Activated gamma-delta T cell treated with Interleukin-2 at 50 U/mL for 16 hours (primary cell): Measurements from ENCODE around the gene C2CD3.

Source experiments
- DNase-seq: peaks from one replicate; pipeline ENCODE4 v3.0.0-alpha.2; 2020

Gene C2CD3

DNA sequence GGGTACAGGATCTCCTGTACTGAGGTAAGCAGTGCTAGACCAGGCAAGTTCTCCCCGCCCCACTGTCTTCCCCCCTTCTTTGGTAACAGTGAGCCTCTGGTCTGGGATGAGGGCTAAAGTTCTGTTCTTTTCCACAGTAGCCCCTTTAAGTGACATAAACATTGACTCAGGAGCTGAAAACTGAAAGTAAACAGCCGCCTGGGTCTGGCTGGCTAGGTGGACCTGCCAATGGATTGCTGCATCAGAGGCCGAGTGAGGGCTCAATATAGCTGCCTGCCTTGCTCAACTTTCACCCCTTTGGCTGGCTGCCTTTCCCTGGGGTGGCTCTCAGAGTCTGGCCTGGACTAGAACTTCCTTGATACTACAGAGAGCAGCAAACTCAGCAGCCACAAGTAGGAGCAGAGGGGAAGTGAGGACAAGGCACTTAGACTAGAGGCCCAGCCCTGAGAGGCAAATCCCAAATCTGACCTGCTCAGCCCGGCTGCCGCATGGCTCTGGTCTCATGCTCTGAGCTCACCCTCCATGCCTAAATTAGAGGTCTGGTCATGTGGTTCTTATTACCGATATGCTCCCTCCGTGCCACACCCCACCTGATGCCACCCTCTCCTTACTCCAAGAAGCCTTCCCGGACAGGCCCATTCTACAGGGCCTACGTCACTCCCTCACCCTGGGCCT lies 152.3 kb downstream of the C2CD3 start:
- DNase-seq = no peak

- DNase-seq = no peak
Observed at GRCh38 chr11:74017631-74018030, 153.2 kb downstream of the C2CD3 start.

DNA sequence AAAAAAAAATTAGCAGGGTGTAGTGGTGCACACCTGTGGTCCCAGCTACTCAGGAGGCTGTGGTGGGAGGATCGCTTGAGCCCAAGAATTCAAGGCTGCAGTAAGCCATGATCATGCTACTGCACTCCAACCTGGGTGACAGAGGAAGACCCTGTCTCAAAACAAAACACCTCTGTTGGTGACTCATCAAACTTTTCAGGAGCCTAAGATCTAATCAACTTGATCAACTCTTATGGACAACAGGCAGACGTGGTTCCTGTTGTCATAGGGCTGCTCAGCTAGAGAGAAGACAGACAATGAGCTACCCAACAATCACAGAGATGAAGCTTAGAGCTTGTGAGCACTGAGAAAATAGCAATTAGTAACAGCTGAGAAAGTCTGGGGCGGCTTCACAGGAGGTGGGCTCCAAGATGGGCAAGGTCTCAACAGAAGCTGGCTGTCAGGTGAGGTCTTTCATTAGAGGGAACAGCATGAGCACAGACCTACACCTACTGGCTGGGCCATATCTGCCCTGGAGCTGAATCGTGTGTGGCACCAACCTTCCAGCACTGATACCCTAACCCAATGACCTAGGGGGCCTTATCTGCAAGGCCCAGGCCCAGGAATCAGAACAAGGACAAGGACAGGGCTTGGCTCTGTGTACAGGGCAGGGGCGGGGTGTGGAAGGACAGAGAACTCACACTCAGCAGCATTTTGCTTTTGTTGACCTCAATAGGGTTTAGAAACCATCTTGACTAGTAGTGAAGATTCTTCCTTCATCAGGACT lies 154.7 kb downstream of the C2CD3 start:
- DNase-seq = no peak

GRCh38 chr11:74014880-74015279 lies 155.9 kb downstream of the C2CD3 start:
- no peak for DNase-seq

DNA sequence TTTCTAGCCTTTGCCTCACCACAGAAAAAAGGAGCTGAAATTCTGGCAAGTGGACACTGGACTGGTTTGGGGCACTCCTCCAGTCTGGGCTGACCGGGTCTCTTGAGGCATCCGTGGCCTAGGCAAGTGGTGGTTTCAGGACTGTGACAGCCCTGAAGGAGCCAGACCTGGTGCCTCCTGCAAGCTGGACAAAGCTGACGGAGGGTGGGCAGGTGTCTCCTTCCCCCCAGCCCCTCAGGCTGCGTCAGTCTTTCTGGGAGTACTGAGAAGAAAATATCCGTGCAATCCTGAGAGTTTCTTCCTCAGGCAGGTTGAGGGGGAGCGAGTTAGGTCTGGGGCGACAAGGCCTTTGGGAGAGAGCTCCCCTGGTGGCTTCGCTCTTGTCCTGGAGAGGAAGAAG lies 157.7 kb downstream of the C2CD3 start:
- no peak for DNase-seq

DNA sequence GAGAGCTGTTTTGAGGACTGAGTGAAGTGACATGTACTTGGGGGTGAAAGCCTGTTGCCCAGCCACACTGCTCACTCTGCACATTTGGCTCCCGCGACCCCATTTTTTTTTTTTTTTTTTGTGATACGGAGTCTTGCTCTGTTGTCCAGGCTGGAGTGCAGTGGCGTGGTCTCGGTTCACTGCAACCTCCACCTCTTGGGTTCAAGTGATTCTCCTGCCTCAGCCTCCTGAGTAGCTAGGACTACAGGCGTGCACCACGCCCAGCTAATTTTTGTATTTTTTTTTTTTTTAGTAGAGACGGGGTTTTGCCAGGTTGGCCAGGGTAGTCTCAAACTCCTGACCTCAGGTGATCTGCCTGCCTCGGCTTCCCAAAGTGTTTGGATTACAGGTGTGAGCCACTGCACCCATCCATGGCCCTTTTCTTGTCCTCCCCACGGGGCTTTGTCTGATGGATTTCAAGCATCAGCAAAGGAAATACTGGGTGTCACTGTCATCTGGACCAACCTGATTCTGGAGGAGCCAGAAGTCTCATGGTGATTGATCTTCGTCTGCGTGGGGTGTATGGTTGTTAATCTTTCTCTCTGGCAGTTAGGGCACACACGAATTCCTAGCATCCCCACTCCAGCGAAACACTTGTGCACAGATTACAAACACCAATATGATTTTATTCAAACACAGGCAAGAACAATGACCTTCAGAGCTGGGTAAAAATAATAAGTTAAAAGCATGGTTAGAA lies 158.6 kb downstream of the C2CD3 start:
- no peak for DNase-seq

DNA sequence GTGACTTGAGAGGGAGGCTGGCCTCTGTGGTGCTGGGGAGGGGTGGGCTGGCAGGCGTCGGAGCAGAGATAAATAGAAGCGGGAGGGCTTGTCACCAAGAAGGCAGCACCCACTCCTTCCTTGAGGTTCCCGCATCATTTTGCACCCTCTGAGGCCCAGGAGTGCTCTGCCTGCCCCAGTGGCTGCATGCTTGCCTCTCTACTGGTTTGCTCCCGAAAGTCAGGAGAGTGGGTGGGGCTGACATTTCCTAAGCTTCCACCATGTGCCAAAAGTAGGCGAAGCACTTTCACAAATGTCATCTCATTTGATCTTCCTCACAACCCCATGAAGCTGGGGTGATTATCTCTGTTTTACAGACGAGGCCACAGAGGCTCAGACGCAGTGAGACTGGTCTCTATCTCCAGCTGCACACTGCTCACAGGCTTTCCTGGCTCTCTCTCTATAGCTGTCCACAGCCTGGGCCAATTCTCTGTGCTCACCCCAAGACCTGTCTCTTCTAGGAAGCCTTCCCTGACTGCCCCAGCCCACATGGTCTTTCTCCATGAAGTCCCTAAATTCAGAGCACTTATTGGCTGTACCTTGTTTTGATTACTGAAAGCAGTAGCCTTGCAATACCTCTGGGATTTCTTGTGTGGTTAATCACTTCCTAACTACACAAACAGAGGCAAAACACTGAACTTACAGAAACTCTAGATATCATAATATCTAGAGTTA lies 159.3 kb downstream of the C2CD3 start:
- no peak for DNase-seq

DNA sequence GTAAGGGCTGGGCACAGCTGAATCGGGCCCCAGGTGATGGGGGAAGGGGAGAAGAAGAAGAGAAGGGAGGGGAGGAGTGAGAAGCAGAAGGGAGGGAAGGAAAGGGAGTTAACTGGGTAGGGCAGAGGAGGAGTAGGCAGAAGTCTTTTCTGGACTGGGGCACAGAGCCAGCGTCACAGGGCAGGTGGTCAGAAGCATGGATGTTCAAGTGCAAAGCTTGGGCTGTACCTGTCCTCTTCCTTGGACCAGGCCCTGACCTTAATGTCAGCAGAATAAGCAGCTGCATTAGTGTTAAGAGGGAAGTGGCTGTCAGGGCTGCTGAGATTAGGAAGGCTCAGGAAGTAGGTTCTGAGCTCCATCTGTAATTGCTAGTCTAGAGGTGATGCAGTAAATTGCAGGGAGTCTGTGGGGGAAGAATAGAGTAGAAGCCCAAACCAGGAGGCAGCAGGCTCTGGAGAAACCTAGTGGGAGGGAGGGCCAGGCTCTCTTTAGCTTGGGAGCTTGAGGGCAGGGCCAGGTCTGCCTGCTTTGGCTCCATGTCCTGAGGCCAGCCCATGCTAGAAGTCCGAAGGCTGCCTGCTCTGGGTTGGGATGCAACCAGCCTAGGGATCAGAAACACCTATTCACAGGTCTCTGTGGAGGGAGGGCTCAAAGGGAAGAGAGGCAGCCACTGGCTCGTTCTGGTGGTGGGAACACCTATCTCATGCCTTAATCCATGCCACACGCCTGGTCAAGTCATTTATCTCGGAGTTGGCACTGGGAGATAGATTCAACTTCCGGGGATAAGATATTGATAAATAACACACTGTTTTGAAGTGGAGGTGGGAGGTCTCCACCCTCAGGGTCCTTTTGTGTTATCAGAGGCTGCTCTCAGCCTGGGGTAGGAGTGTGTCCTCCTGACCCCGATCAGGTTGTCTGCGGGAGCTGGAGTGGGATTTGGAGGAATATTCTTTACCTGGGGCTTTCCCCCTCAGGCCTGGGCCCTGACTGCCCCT lies 160.2 kb downstream of the C2CD3 start:
- DNase-seq = no peak

DNA sequence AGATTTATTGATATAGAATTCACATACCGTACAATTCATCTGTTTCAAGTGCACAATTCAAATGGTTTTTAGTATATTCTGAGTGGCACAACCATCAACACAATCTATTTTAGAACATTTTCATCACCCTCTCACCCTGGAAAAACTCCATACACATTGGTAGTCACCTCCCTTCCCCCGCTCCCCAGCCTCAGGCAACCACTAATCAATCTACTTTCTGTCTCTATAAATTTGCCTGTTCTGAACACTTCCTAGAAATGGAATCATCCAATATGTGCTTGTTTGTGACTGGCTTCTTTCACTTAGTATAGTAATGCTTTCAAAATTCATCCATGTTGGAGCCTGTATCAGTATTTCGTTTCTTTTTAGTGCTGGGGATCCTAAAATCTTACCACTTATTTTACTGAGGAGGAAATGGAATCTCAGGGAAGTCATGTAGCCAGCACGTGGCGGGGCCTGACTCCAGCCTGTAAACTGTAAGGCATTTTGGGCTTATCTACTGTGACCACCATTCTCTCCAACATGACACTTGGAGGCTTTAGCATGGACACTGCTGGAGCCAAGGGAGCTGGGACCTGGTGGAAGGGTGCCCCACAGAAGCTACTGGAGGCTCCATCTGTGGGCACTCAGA lies 161.0 kb downstream of the C2CD3 start:
- DNase-seq = no peak

DNA sequence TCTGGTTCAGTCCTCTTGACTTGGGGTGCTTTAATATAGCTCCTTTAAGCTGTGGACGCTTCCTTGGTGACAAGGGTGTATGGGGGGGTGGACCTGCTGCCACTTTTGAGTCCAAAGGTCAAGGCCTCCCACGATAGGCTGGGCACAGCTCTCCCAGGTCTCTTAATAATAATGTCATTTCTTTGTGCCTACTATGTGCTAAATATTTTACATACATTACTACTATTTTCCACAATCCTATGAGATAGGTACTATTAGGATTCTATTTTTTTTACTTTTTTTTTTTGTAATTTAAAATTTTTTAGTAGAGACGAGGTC lies 161.6 kb downstream of the C2CD3 start:
- no peak for DNase-seq

DNA sequence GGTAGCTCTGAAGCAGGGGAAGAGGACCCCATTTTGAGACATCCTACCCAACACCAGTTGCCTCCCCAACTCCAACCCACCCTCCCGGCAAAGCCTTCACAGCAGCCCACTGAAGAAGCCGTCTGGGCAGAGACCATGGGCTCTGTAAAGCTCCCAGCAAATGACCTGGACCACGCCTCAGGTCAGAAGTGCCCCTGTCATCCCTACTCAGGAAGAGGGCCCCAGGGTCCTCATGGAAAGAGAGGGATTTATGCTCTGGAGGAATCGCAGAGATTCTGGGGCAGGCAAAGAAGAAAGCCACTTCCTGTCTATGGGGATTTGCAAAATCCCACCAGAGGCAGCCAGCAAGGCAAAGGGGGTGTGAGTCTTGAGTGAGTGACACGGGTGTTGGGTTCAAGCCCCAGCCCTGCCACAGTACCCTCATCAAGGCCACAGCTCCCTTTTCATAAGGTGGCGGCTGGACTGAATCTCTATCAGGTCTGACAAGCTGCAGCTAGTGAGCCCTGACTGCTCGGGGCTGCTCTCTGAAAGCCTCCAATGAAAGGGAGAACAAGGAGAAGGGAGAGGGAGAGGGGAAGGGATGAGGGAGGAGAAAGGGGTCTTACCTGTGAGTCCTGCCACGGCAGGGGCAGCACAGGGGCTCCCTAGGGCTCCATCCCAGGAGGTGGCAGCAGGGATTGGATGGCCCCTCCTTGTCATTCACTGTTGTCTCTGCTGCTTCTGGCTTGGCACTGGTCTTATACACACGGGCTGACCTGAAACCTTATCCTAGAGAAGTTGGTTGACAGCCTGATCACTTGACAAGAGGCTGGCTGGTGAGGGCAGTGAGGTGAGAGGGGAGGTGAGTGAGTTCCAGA lies 162.2 kb downstream of the C2CD3 start, which contains the start of gene UCP3:
TSS of gene UCP3 (minus strand) at position 713 of the 857 bp plus-strand sequence. CDS start 2,043 bp downstream, outside the sequence.
- no peak for DNase-seq

DNA sequence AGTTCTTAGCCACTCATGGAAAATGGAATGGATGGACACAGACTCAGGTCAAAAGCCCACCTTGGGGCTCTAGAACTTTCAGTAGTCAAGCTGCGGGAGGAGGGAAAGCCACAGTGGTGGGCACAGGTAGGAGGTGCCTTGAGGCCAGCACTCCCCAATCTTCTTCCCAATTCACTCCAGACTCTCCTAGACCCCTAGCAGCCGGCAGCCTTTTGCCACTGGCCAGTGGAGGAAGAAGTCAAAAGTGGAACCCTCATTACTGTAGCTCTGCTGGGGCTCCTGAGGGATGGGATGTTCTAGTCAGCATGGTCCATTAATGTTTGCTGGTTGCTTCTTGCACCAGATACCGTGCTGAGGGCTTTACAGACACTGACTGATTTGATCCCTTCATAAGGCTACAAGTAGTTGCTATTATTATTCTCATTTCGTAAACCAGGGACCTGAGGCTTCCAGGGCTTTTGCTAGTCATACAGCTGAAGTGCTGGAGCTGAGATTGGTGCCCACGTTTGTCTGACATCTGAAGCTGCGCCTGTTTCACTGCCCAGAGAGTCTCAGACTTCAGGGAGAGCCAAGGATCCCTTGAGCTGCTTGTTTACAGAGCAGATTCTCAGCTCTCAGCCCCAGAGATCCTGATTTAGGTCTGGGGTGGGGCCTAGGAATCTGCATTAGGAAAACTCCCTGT lies 163.0 kb downstream of the C2CD3 start:
- DNase-seq = no peak

GRCh38 chr11:74006743-74007304 lies 164.0 kb downstream of the C2CD3 start:
- no peak for DNase-seq

DNA sequence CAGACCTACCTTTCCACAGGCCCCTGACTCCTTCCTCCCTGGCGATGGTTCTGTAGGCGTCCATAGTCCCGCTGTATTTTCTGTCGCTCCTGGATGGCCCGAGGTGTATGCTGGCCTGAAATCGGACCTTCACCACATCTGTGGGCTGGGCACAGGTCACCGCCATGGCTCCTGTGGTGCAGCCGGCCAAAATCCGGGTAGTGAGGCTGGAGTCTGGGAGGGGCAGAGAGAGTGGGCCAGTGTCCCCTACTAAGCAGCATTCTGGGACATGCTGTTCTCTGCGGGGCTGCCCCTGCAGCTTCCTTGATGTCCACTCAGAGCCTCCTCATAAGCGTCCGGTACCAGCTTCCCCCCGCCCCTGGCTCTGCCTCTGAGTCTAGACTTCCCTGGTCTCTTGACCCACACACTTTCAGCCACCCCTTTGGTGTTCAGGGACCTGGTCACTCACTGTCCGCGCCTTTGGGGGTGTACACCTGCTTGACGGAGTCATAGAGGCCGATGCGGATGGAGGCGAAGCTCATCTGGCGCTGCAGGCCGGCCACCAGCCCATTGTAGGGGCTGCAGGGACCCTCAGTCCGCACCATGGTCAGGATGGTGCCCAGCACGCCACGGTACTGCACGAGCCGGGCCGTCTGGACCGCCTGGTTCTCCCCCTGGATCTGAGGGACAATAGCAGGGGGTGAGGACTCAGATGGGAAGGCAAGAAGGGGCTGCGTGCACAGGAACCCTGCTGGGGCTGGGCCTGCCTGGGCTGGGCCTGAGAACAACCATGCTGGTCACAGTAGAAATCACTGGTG lies 164.9 kb downstream of the C2CD3 start:
- no peak for DNase-seq

DNA sequence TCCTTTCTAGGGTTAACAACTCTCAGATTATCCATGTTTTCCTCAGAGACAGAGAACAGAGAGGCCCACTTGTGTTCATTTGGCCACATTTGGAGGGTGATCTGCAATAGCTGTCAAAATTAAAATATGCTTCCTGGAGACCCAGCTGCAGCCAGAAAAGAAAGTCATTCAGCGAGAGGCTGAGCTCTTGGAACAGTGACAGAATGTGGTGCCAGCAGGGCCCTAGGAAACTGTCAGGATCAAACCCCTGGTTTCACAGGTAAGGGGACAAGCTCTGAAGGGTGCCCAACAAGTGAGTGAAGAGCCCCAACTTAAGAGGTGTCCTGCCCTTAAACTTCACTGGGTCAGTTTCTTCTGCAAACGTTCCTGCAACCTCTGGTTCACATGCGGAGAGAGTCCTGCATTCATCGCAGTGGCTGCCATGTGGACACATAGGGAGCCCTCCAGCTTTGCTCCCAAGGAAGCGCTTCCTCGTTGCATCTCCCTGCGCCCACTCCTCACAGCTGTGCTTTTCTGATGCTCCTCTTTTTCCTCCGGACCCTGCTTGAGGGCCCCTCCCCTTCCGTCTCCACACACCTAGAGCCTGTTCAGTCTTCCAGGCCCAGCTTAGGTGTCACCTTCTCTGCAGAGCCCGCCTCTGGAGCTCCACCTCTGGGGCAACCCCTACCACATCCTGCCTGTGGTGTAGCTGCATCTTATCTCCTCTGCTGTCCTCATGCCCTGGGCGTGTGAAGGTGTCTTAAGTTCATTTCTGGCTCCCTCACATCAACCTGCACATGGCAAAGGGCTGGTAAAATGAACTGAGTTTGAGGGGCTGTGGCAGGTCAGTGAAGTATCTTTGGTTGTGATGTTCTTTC lies 165.8 kb downstream of the C2CD3 start:
- peak; percentile 86 for DNase-seq

DNA sequence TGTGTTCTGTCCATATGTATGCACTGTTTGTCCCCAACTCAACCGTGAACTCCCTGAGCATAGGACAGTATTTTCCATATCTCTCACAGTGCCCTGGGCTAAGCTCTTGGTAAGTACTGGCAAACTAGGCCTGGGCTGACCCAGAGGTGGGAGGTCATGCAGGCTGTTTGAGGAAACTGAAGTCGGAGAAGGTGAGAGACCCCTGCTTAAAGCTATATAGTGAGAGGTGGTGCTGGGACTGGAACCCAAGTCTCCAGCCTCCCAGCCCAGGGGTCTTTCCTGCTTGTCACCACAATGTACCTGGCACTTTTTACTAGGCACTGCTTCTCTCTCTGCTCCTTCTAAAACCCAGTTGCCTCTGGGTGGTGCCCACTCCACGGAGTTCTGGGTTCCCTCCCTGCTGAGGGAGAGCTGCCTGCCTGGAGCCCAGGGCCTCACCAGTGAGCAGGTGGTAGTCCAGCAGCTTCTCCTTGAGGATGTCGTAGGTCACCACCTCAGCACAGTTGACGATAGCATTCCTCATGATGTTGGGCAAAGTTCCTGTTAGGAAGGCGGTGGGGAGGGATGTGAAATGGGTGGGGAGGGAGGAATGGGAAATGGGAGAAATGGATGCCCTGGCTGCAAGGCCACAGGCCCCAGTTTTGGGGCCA lies 166.6 kb downstream of the C2CD3 start:
- no peak for DNase-seq

- DNase-seq = no peak
Observed at GRCh38 chr11:74002832-74003231, 168.0 kb downstream of the C2CD3 start.
